ENCODE measurements around the gene MBD6.

MBD6 gene

DNA sequence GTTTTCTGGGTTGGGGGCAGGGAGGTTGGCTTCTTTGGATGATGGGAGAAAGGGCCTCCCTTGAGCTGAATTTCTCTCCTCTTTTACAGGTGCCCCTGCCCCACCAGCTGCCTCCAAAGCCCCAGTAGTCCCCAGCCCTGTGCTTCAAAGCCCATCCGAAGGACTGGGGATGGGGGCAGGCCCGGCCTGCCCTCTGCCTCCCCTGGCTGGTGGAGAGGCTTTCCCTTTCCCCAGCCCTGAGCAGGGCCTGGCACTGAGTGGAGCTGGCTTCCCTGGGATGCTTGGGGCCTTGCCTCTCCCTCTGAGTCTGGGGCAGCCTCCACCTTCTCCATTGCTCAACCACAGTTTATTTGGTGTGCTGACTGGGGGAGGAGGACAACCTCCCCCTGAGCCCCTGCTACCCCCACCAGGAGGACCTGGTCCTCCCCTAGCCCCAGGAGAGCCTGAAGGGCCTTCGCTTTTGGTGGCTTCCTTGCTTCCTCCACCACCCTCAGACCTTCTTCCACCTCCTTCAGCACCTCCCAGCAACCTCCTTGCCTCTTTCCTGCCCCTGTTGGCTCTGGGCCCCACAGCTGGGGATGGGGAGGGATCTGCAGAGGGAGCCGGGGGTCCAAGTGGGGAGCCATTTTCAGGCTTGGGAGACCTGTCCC, 4.0 kb downstream of the MBD6 start:
- no peaks in the 10 kb centered on the region for H3K9me3 ChIP-seq
- intact Hi-C loops (cut with DNase I; ENCODE audit: low total_unique reads): loop anchor here (10.0 kb wide), 1 partner anchor 88 kb away; the partner anchor contains the start of gene ARHGEF25
- H3K27ac ChIP-seq: peak overlapping the region in 1 of 2 donors; percentile 7
- no peak for DNase-seq
- peaks cover 65 to 79% (median 76%) of the 10 kb centered on the region in 3 donors for H3K36me3 ChIP-seq
- TF ChIP-seq CTCF (IDR thresholded peaks at IDR 0.05): no peak
- no peak overlapping the region for H3K4me3 ChIP-seq
- H3K4me1 ChIP-seq: peaks cover 0 to 39% (median 32%) of the 10 kb centered on the region in 4 donors
- no peaks in the 10 kb centered on the region for H3K27me3 ChIP-seq

DNA sequence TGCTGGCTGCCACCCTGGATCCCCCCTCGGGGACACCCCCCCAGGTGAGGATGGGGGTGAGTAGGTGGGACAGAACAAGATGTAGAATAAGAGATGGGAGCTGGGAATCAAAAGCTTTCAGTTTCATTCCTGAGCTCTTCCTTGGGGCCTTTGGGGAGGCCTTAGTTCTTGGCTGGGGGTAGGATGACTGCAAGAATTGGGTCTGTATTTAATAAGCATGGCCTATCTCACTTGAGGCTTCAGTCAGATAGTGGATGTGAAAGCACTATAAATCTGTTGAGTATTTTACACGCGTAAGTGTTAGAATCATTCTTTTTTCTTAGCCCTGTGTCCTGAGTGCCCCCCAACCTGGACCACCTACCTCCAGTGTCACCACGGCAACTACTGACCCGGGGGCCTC, 4.6 kb downstream of the MBD6 start:
- H3K4me1 ChIP-seq: peaks cover 0 to 33% (median 28%) of the 10 kb centered on the region in 4 donors
- peaks cover 71 to 84% (median 81%) of the 10 kb centered on the region in 3 donors for H3K36me3 ChIP-seq
- H3K4me3 ChIP-seq: no peak overlapping the region
- no peak for TF ChIP-seq CTCF (IDR thresholded peaks at IDR 0.05)
- DNase-seq: no peak
- H3K27ac ChIP-seq: no peak overlapping the region
- H3K9me3 ChIP-seq: no peaks in the 10 kb centered on the region
- intact Hi-C loops (cut with DNase I; ENCODE audit: low total_unique reads): loop anchor here (10.0 kb wide), 1 partner anchor 88 kb away; the partner anchor contains the start of gene ARHGEF25
- no peaks in the 10 kb centered on the region for H3K27me3 ChIP-seq

- Histone ChIP-seq H3K4me1 (peaks cover 0 to 31% (median 28%) of the 10 kb centered on the region in 4 donors), H3K27me3 (no peaks in the 10 kb centered on the region), H3K4me3 (no peak overlapping the region), H3K9me3 (no peaks in the 10 kb centered on the region), H3K27ac (no peak overlapping the region), H3K36me3 (peaks cover 81 to 94% (median 91%) of the 10 kb centered on the region in 3 donors)
- no peak for TF ChIP-seq CTCF (IDR thresholded peaks at IDR 0.05)
- intact Hi-C loops (cut with DNase I; ENCODE audit: low total_unique reads): loop anchor here (10.0 kb wide), 1 partner anchor 87 kb away; the partner anchor contains the start of gene ARHGEF25
- DNase-seq: no peak
Measured at GRCh38 chr12:57528176-57528575, 5.6 kb downstream of the MBD6 start.

DNA sequence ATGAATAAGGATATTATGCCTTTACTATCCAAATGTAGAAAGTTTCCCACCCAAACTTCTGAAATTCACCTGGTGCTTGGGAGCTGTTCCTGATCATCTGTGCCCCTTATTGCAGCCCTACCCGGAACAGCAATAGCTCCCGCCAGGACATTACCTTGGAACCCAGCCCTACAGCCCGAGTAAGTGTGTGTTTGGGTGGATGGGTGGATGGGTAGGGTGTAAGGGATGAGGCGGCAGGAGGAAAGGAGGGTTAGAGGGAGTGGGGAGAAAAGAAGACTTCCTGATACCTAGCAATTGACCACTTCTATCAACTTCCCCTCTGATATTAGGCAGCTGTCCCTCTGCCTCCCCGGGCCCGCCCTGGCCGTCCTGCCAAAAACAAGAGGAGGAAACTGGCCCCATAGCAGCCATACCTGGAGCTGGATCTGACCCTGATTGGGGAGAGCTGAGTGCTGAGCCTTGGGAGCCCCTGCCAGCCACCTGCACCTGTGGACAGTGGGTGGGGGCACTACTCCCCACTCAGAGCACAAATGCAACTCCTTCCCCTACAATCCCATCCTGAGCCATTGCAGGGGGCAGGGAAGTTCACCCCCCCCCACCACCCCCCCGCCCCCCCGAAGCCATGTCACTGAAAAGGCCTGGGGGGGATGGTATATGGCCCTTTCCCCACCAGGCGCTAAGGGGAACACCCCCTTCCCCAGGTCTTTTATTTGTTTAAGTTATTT, 6.4 kb downstream of the MBD6 start:
- Histone ChIP-seq H3K27me3 (no peaks in the 10 kb centered on the region), H3K36me3 (peaks cover 89 to 100% (median 99%) of the 10 kb centered on the region in 3 donors), H3K4me3 (no peak overlapping the region), H3K4me1 (peaks cover 0 to 23% (median 21%) of the 10 kb centered on the region in 4 donors), H3K9me3 (no peaks in the 10 kb centered on the region), H3K27ac (no peak overlapping the region)
- DNase-seq: no peak
- intact Hi-C loops (cut with DNase I; ENCODE audit: low total_unique reads): loop anchor here (10.0 kb wide), 1 partner anchor 86 kb away; the partner anchor contains the start of gene ARHGEF25
- TF ChIP-seq CTCF (IDR thresholded peaks at IDR 0.05): no peak

DNA sequence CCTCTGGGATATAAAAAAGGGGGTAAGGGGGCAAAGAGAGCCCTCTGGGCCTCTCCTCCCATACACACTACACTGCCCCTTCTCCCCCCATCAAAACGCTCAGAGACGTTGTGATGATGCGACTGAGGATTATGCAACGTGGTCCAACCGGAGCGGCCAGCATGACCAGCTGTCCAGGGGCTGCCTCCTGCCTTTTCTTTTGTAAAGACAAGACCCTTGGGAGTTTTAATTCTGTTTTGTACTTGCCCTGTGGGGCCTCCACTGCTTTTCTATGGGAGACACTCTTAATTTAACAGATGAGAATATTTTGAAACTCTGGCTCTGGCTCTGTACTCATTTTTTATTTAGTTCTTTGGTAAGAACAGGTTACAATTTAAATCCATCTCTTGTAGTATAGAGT, 7.2 kb downstream of the MBD6 start:
- intact Hi-C loops (cut with DNase I; ENCODE audit: low total_unique reads): loop anchor here (10.0 kb wide), 1 partner anchor 85 kb away; the partner anchor contains the start of gene ARHGEF25
- Histone ChIP-seq H3K4me1 (peaks cover 0 to 14% (median 13%) of the 10 kb centered on the region in 4 donors), H3K27ac (no peak overlapping the region), H3K9me3 (no peaks in the 10 kb centered on the region), H3K27me3 (no peaks in the 10 kb centered on the region), H3K36me3 (peaks cover 97 to 100% (median 100%) of the 10 kb centered on the region in 3 donors), H3K4me3 (no peak overlapping the region)
- no peak for DNase-seq
- no peak for TF ChIP-seq CTCF (IDR thresholded peaks at IDR 0.05)
